HFF-Myc (cell line): ENCODE measurements around the gene TRIM5.
"Not testable (repeated sequence)": the region's sequence is repeated elsewhere in the genome, so short reads cannot be mapped to it uniquely, and the experiment has no call there.

ENCODE experiments used
- DNase-seq: peaks from one replicate; pipeline ENCODE4 v3.0.0-alpha.2; 2011; ENCODE audit warnings: low read depth; ENCODE audit errors: extremely low read depth
- H3K4me3 ChIP-seq: replicated peaks from 2 replicates; pipeline ENCODE4 v1.5.1; 2011; ENCODE audit warnings: low read depth, mild to moderate bottlenecking, control low read depth, low read length
- CTCF ChIP-seq: IDR thresholded peaks from 2 replicates; pipeline ENCODE4 v1.5.1; 2012; ENCODE audit warnings: mild to moderate bottlenecking, low read depth, low read length, control low read depth; ENCODE audit errors: missing control alignments

TRIM5 gene, protein sequence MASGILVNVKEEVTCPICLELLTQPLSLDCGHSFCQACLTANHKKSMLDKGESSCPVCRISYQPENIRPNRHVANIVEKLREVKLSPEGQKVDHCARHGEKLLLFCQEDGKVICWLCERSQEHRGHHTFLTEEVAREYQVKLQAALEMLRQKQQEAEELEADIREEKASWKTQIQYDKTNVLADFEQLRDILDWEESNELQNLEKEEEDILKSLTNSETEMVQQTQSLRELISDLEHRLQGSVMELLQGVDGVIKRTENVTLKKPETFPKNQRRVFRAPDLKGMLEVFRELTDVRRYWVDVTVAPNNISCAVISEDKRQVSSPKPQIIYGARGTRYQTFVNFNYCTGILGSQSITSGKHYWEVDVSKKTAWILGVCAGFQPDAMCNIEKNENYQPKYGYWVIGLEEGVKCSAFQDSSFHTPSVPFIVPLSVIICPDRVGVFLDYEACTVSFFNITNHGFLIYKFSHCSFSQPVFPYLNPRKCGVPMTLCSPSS

GRCh38 chr11:5684646-5685362 lies at the start of gene TRIM5:
TRIM5 (minus strand) TSS chr11:5685074; CDS start chr11:5680177, 4,897 bp downstream.
- TF ChIP-seq CTCF, result peak; percentile 68
- DNase-seq, result peak; percentile 93
- peak within 1 kb of the TSS; percentile 49 for H3K4me3 ChIP-seq

DNA sequence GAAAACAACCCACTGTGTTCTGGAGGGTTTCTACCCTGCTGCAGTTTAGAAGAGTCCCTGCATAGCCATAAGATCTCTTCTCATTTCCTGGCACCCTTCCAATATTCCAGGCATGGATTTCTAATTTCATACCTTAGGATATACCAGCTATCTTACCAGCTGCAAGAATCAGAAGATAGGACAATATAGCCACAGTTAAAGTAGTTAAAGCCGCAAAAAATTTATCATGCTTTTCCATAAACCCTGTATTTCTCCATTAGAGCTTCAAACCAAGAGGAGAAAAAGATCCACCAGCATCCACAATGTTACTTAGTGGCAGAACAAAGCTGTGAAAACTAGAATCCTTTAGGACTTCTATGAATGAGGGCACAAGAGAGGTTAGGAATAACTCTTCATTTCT lies 42.8 kb upstream of the TRIM5 start:
- TF ChIP-seq CTCF, result no peak
- no peak overlapping the region for H3K4me3 ChIP-seq
- DNase-seq, result no peak

DNA sequence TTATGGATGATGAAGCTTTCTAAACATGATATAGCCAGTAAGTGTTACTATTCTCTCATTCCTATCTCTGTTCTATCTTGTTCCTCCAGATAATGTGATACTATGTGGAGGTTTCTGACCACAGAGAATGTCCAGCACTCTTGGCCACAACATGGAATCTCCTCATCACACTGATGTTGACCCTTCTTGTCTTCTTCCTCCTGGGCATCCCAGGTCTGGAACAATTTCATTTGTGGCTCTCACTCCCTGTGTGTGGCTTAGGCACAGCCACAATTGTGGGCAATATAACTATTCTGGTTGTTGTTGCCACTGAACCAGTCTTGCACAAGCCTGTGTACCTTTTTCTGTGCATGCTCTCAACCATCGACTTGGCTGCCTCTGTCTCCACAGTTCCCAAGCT lies 41.5 kb upstream of the TRIM5 start:
- TF ChIP-seq CTCF, result no peak
- H3K4me3 ChIP-seq, result no peak overlapping the region
- no peak for DNase-seq

DNA sequence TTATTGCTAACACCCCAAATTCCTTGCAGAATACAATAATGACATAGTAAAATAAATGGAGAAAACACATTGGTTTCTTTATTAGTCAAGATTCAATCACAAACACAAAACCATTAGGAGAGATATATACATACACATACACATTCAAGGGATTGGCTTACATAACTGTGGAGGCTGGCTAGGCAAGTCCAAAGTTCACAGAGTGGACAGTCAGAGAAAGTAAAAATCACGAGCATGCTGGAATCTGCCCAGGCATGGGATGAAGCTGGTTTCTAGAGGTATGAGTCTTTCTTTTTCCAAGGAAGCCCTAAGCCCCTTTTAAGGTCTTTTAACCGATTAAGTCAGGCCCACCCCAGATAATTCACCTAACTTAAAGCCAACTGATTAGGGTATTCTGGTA lies 37.7 kb upstream of the TRIM5 start:
- TF ChIP-seq CTCF, result no peak
- H3K4me3 ChIP-seq, result no peak overlapping the region
- no peak for DNase-seq

GRCh38 chr11:5719703-5720495 lies 35.0 kb upstream of the TRIM5 start:
- TF ChIP-seq CTCF, result no peak
- no peak overlapping the region for H3K4me3 ChIP-seq
- no peak for DNase-seq

DNA sequence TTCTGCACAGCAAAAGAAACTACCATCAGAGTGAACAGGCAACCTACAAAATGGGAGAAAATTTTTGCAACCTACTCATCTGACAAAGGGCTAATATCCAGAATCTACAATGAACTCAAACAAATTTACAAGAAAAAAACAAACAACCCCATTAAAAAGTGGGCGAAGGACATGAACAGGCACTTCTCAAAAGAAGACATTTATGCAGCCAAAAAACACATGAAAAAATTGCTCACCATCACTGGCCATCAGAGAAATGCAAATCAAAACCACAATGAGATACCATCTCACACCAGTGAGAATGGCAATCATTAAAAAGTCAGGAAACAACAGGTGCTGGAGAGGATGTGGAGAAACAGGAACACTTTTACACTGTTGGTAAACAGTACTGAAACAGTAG lies 31.6 kb upstream of the TRIM5 start:
- not testable (repeated sequence) for H3K4me3 ChIP-seq, DNase-seq
